Fibroblast of skin of scalp (primary cell): ENCODE results near the gene MICOS13.
"Not testable (repeated sequence)": the region's sequence is repeated elsewhere in the genome, so short reads cannot be mapped to it uniquely, and the experiment has no call there.

ENCODE experiments used
- DNase-seq: peaks from one replicate; pipeline ENCODE4 v3.0.0-alpha.2; 2013

MICOS13 gene

DNA sequence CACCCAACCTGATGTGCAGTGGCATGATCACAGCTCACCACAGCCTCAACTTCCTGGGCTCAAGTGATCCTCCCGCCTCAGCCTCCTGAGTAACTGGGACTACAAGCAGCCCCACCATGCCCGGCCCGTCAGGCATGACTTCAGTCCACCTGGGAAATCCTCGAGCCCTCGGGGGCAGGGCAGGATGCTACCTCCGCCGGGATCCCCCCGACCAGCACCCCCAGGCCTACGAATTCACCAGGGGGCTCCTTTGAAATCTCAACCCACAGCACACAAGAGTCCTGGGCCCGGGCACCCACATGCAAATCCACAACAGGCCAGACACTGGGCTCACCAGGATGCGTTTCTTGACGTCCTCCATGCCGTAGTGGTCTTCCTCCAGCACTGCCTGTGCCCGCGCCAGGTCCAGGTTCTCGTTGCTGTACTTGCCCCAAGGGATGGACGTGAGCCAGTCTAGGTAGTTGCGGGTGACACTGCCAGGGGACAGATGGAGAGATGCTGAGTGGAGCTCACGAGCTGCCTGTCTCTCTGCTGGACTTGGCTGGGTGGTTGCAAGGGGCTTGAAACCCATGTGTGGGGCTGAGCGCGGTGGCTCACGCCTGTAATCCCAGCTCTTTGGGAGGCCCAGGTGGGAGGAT lies 20.3 kb upstream of the MICOS13 start:
- DNase-seq, result no peak

- DNase-seq, result no peak
Observed at GRCh38 chr19:5698635-5699422, 18.5 kb upstream of the MICOS13 start.

DNA sequence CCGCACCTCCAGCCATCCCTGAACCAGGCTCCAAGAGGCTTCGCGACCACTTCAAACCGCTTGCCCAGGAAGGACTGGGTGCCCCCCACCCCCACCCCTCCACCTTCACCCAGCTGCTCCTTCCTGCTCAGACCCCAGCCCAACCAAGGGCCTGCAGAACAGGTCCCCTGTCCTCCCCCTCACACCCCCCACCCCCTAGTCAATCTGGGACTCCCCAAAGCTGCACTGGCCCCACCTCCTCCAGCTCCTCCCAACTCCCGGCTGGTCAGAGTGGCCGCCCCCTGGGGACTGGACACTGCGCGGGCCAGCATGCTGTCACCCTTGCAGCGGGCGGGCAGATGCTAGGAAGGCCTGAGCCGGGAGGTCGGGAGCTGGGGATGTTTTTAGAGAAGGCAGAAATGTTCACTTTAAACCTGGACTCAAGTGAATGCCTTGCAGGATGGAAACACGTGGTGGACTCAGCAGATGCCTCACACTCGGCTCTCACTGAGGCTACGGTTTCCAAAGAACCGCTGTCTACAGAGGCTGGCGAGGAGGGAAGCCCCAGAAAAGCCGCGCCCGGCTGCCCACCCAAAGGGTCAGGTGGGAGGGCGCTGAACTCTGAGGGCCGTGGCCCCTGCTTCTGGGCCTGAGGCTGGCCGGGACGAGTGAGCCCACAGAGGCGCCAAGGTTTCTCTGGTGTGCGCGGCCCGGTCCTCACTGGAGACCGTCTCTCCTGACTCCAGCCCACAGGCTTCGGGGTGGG lies 17.7 kb upstream of the MICOS13 start:
- DNase-seq, result no peak

DNA sequence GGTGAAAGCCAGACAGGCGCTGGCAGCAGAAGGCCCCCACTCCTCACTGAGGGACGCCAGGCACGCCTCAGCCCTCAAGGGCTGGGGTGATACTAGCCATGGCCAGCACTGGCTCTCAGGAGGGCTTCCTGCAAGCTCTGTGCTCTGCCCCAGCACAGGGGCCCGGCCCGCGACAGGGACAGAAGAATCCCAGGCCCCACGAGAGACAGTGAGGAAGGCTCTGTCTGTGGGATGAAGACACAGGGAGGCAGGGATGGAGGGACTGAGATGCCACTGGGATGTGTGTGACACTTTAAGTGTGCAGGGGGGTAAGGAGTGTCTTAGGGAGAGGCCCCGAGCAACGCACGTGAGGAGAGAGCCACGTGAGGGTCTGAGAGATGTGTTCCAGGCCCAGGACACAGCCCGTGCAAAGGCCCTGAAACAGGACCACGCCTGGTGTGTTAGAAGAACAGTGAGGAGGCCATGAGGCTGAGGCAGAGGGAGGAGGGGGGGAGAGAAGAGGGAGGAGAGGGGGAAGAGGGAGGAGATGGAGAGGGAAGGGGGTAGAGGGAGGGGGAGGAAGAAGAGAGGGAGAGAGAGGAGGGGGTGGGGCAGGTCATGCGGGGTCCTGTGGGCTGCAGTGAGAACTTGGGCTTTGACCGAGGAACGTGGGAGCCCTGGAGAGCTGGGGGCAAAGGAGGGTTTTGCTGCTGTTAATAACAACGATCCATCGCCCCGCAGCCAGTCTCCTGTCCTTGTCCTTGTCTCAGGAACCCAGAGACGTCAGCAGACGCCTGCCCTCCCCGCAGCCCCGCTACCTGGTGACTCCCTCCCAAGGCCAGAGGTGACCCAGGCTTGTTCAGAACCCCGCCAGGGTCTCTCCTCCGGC lies 16.9 kb upstream of the MICOS13 start:
- DNase-seq, result no peak

DNA sequence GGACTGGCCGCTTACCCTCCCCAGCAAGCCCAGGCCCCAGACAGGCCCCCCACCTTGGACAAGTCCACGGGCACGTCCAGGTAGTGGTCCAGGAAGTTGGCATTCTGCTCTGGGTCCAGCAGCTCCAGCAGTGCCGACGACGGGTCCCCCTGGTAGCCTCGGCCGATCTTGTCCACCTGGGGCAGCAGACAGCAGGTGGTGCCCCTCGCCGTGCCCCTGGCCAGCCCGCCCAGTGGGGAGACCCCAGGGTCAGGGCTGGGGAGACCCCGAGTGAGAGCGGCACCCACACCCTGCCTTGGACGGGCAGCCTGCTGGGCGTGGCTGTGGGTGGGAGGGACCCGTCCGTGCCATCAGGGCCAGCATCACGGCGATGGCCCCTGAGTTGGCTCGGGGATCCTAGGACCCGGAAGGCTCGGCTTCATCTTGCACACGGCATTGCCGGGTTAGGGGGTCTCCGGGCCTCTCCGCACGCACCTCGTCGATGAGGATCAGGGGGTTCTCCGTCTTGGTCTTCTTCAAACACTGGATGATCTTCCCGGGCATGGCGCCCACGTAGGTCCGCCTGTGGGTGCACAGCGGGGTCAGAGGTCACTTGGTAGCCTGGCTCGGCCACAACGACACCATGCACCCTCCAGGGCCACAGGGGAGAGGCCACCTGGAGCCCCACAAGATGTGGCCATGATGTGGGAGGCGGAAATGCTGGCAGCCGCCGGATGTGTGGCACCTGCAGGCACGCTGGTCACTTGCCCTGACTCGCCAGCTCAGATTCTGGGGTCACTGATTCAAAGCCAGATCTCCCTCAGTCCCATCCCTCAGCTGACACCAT lies 16.1 kb upstream of the MICOS13 start:
- no peak for DNase-seq

- DNase-seq, result no peak
Observed at GRCh38 chr19:5695649-5696195, 15.4 kb upstream of the MICOS13 start.

DNA sequence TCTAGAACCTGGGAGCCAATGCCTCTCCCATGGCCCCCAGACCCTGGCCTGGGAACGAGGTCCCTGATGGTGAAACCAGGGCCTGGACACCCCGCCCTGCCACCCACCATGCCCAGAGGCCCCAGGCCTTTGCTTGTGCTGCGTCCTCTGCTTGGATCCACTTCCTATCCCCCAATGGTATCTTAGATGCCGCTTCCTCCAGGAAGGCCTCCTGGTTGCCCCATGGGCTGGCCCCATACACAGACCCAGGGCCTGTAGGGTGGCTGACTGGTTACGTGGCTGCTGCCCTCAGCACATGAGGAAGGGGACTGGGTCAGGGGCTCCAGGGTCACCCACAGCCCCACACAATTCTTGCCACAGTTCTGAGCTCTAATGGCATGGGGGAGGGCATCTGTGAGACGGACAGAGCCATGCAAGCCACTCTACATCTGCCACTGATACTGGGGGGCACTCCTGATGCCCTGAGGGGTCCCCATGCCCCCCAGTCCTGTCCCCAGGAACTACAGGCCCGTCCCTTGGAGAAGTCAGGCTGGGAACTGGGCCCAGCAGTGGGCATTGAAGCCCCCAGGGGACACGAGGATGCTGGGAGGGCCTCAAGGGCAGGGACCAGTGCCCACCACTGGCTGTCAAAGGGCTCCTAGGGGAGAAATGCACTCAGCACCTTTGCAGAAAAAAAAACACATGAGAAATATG lies 14.8 kb upstream of the MICOS13 start:
- DNase-seq, result no peak

GRCh38 chr19:5694167-5694955 lies 14.0 kb upstream of the MICOS13 start:
- no peak for DNase-seq

GRCh38 chr19:5693195-5694166 lies 13.2 kb upstream of the MICOS13 start:
- DNase-seq, result no peak

DNA sequence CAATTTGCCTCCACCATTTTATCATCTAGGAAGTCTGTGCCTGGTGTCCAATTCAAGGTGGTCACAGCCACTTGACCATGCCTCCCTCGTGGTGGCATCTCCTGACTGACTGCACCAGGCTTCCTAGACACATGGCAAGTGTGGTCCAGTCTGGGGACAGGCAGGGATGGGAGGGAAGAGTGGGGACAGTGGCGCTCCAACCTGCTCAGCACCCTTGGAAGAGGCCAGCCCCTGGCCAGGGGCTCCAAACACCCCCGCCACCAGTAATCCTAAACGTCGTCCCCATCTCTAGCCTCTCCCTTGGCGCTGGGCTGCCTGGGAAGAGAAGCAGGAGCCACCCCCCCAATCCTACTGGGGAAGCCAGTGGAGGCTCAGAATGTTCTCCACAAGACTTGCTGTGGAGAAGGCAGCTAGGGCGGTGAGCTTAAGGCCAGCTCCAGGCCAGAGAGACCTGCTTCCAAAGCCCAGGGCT lies 12.4 kb upstream of the MICOS13 start:
- DNase-seq, result no peak

DNA sequence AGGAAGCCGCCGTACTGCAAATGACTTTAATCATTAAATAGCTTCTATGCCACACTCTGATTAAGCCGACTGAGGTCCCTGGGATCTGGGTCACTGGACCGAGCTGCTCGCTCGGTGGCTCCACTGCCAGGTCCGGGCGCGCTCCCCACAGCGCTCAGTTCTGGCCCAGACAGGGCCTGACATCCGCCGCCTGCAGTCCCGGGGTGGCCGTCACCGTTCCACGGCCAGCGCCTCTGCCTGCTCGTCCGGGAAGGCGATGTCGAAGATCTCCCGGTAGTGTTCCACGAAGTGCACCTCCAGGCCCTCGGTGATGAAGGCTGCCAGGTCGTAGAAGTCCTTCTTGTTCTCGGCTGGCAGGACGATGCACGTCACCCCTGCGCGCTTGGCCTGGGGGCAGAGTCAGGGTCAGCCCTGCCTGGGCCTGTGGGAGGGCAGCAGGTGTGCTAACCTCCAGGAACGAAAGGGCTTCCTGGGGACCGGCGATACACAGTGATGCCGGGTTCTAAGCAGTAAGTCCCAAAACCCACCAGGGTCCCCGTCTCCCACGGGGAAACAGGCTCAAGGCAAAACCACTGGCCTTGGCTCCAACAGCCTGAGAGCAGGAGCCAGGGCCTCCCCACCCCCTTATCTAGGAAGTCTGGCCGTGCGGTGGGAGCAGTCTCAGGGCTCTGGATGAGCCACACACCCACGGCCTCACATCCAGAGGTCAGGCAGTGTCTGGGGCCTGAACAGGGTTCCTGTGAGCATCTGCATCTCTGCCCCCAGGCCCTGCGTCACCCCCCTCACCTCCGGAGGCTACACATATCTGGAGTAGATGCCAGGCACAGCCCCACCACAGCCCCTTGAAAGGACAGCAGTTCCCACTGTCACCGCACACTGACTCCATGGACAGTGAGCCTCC lies 11.8 kb upstream of the MICOS13 start:
- peak; percentile 23 for DNase-seq

DNA sequence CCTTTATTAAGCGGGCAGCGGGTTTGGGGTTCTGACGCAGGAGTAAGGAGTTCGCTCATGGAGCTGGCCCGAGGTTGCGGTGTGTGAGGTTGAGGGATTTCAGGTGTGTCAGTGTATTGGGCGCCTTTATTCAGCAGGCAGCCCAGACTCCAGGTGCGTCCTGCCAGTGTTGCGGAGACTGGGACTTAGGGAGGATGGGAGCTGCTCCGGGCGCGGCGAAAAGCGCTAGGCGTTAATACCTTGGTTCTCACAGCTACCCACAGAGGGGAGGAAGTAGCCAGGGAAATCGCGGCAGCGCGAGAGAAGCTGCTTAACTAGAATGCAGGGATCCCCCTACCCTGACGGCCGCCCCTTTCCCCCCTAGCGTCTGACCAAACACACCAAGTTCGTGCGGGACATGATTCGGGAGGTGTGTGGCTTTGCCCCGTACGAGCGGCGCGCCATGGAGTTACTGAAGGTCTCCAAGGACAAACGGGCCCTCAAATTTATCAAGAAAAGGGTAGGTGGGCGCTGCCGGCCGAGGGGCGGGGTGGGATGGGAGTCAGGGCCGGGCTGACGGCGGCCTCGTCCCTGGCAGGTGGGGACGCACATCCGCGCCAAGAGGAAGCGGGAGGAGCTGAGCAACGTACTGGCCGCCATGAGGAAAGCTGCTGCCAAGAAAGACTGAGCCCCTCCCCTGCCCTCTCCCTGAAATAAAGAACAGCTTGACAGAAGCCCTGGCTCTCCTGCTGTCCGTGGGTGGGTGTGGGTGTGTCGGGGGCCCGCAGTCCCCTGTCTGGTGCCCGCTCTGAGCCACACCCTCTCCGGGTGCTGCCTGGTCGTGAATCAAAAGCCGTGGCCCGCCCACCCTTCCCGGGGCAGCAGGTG lies 10.9 kb upstream of the MICOS13 start:
- DNase-seq, result peak; percentile 51

DNA sequence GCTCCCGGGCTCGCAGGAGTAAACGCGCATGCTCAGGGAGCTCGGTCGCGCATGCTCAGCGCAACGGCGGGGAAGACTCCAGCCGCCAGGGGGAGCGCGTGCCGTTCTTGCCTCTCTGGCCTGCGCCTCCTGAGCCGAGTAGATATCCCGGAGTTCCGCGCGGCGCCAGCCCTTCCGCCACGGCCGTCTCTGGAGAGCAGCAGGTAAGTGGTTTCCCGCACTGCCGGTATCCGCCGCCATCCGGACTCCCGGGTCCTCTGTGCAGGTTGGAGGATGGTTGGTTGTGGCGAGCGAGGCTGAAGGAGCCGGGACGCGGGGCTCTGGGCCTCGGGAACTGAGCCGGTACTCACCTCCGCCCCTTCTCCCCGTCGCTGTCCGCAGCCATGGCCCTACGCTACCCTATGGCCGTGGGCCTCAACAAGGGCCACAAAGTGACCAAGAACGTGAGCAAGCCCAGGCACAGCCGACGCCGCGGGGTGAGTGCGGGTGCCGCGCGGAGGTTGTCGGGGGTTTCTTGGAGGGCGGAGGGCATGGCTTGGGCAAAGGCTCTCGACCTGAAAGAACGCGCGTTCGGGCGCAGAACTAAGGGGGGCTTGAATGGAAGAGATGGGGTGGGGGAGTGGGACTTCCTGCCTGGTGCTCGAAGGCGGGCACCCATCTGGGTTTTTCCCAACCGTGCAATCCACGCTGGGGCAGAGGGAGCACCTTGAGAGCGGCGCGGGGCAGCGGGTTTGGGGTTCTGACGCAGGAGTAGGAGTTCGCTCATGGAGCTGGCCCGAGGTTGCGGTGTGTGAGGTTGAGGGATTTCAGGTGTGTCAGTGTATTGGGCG lies 10.0 kb upstream of the MICOS13 start, which contains the start of gene RPL36:
RPL36 (plus strand) TSS at position 171 of the 830 bp plus-strand sequence; CDS start at position 384, 213 bp downstream.
- DNase-seq, result peak; percentile 96

DNA sequence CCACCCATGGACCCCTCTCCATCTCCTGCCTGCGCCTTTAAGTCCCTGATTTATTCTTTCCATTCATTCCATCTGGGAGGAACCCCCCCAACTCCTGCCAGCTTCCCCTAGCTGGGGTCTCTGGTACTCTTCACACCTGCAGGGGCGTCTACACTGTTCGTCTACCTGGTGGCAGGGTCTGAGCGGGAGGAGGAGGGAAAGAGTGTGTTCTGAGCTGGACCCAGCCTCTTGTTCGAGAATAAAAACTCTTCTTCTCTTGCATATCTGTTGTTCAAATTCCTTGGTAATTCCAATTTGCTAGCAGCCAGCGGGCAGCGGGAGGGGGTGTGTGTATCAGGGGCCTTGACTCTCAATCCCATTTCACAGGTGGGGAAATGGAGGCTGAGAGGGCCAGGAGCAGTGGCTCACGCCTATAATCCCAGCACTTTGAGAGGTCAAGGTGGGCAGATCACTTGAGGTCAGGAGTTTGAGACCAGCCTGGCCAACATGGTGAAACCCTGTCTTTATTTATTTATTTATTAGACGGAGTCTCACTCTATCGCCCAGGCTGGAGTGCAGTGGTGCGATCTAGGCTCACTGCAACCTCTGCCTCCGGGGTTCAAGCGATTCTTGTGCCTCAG lies 8.1 kb upstream of the MICOS13 start:
- DNase-seq, result not testable (repeated sequence)
